Thyroid gland (tissue), 4 donors: ENCODE results near the gene JAG2. TPM values are rescaled to one million over a fixed set of nuclear protein-coding genes. Genes with fewer than 3 reads are reported as not detected.

Source experiments
- DNase-seq, 2 donors: peaks; one replicate each; pipeline ENCODE4 v3.0.0-alpha.2; 2019
- H3K27ac ChIP-seq, 3 donors: fragments of 200-600 bp; sonication (generic); 1 replicate in 2 of 3; 2 replicates in 1 of 3; pipeline ENCODE4 v1.5.1; 2016 to 2019; ENCODE audit warnings: mild to moderate bottlenecking in 1 of 3, moderate library complexity in 1 of 3
- H3K27me3 ChIP-seq: fragments of 200-600 bp; sonication (generic); one replicate; pipeline ENCODE4 v1.5.1; 2019
- H3K36me3 ChIP-seq, 2 donors: fragments of 200-600 bp; sonication (generic); one replicate each; pipeline ENCODE4 v1.5.1; 2016 to 2019
- H3K4me1 ChIP-seq, 2 donors: fragments of 200-600 bp; sonication (generic); one replicate each; pipeline ENCODE4 v1.5.1; 2017 to 2019
- H3K4me3 ChIP-seq, 3 donors: fragments of 200-600 bp; sonication (generic); replicated peaks in 1 of 3; 1 replicate in 2 of 3; 2 replicates in 1 of 3; pipeline ENCODE4 v1.5.1; 2016; ENCODE audit warnings: mild to moderate bottlenecking in 1 of 3
- H3K9me3 ChIP-seq: fragments of 200-600 bp; sonication (generic); one replicate; pipeline ENCODE4 v1.5.1; 2017
- POLR2A ChIP-seq, 2 donors: fragments of 450-650 bp; IDR thresholded peaks; one replicate each; pipeline ENCODE4 v1.6.1; 2017; ENCODE audit warnings: antibody characterized with exemption in 2 of 2, mild to moderate bottlenecking in 2 of 2, moderate library complexity in 1 of 2
- WGBS, 2 donors: methylation state at CpG; one replicate each; pipeline ENCODE4 v1.1.5; 2017; 5-methylcytosine and 5-hydroxymethylcytosine counted together
- intact Hi-C: fragments of 100-400 bp; cut with DNase I; formaldehyde crosslinking; loops from one replicate; pipeline ENCODE4 v1.15.1; 2023
- total RNA-seq, 4 donors: library from RNA; depleted of rRNA; stranded (reverse); fragments of >200 nt; gene quantifications; one replicate each; pipeline ENCODE4 v1.2.3, GENCODE V29; 2016
- TF ChIP-seq, protein P1 (sequence below), 6 experiments: fragments of 200-600 bp in 3 of 6; fragments of 450-650 bp in 3 of 6; sonication (generic) in 3 of 6; IDR thresholded peaks; one replicate each; pipeline ENCODE4 v1.5.1; 2016 to 2019; ENCODE audit warnings: antibody characterized with exemption in 6 of 6, mild to moderate bottlenecking in 2 of 6, inconsistent platforms in 1 of 6, moderate library complexity in 1 of 6

Gene JAG2
- total RNA-seq, 4 donors from 2014 or later, result 3.9 to 10.7 (median 5.2) TPM

- intact Hi-C loops, result no loop called here
- TF ChIP-seq POLR2A (IDR thresholded peaks at IDR 0.05), result no peak
- TF ChIP-seq, protein P1, sequence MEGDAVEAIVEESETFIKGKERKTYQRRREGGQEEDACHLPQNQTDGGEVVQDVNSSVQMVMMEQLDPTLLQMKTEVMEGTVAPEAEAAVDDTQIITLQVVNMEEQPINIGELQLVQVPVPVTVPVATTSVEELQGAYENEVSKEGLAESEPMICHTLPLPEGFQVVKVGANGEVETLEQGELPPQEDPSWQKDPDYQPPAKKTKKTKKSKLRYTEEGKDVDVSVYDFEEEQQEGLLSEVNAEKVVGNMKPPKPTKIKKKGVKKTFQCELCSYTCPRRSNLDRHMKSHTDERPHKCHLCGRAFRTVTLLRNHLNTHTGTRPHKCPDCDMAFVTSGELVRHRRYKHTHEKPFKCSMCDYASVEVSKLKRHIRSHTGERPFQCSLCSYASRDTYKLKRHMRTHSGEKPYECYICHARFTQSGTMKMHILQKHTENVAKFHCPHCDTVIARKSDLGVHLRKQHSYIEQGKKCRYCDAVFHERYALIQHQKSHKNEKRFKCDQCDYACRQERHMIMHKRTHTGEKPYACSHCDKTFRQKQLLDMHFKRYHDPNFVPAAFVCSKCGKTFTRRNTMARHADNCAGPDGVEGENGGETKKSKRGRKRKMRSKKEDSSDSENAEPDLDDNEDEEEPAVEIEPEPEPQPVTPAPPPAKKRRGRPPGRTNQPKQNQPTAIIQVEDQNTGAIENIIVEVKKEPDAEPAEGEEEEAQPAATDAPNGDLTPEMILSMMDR (IDR thresholded peaks at IDR 0.05), result no peak
- DNase-seq, result peak in 1 of 2 donors; percentile 41
Measured at GRCh38 chr14:105197211-105197641, 28.6 kb upstream of the JAG2 start.

DNA sequence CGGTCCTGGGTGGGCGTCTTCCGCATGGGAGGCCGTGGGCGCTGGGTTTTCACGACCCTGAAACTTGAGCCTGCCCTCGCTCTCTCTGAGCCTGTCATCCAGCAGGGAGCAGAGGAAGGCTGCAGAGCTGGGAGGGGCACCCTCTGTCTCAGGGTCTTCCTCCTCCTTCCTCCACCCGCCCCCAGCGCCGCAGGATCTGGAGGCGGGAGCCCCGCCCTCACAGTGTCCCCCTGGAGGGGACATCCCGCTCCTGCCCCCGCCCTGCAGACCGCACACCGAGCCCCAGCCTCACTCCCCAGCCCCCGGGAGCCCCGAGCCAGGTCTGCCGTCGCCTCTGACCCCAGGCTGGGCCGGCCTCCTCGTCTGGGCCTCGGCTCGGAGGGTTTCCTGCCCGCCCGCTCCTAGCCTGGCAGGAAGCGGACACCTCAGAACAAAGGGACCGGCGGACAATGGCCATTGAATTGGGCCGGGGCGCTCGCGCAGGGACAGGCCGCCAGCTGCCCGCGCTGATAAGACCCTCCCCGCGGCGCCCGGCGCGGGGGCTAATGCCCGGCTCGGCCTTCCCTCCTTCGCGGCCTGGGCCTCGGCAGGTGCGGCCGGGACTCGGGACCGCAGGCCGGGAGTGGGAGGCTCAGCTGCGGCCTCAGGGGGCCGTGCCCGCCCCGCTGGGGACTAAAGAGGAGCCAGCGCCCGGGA is 27.8 kb upstream of the JAG2 start:
- H3K36me3 ChIP-seq, result no peaks in the 10 kb centered on the region
- no peak for TF ChIP-seq POLR2A (IDR thresholded peaks at IDR 0.05)
- TF ChIP-seq, protein P1 (IDR thresholded peaks at IDR 0.05), result no peak
- H3K27ac ChIP-seq, result peak overlapping the region; percentile 22 to 61 (median 53)
- H3K9me3 ChIP-seq, result no peaks in the 10 kb centered on the region
- no peak for DNase-seq
- intact Hi-C loops, result no loop called here
- peak overlapping the region in 1 of 3 donors; percentile 12 for H3K4me3 ChIP-seq
- H3K4me1 ChIP-seq, result peaks cover 9 to 48% of the 10 kb centered on the region in 2 donors
- no peaks in the 10 kb centered on the region for H3K27me3 ChIP-seq
- WGBS, 2 donors, result 14 to 44% methylated on average over 10 to 12 of the region's 58 CpGs

More at GRCh38 chr14:105197211-105197641, 28.6 kb upstream of the JAG2 start:
- Histone ChIP-seq H3K9me3 (no peaks in the 10 kb centered on the region), H3K36me3 (no peaks in the 10 kb centered on the region), H3K4me1 (peaks cover 9 to 52% of the 10 kb centered on the region in 2 donors), H3K27ac (peak overlapping the region in 2 of 3 donors; percentile 53 to 61), H3K27me3 (no peaks in the 10 kb centered on the region), H3K4me3 (no peak overlapping the region)
- 3 to 9% methylated on average over 12 of the region's 15 CpGs for WGBS, 2 donors

GRCh38 chr14:105195522-105196264 is 27.1 kb upstream of the JAG2 start:
- intact Hi-C loops, result no loop called here
- no peak for DNase-seq
- Histone ChIP-seq H3K9me3 (no peaks in the 10 kb centered on the region), H3K4me3 (no peak overlapping the region), H3K27me3 (no peaks in the 10 kb centered on the region), H3K36me3 (no peaks in the 10 kb centered on the region), H3K4me1 (peaks cover 9 to 48% of the 10 kb centered on the region in 2 donors), H3K27ac (peak overlapping the region; percentile 22 to 61 (median 53))
- TF ChIP-seq POLR2A (IDR thresholded peaks at IDR 0.05), result no peak
- 52 to 55% methylated on average over 25 of the region's 25 CpGs for WGBS, 2 donors

- TF ChIP-seq, protein P1 (IDR thresholded peaks at IDR 0.05), result no peak
- no peak for TF ChIP-seq POLR2A (IDR thresholded peaks at IDR 0.05)
- 84% methylated on average over 7 of the region's 10 CpGs; no CpG with 5 or more reads in 1 of the 2 donors for WGBS, 2 donors
- Histone ChIP-seq H3K27me3 (no peaks in the 10 kb centered on the region), H3K36me3 (no peaks in the 10 kb centered on the region), H3K4me1 (peaks cover 9 to 48% of the 10 kb centered on the region in 2 donors), H3K9me3 (no peaks in the 10 kb centered on the region), H3K4me3 (no peak overlapping the region), H3K27ac (no peak overlapping the region)
- intact Hi-C loops, result no loop called here
- DNase-seq, result no peak
Measured at GRCh38 chr14:105195051-105195450, 26.5 kb upstream of the JAG2 start.

DNA sequence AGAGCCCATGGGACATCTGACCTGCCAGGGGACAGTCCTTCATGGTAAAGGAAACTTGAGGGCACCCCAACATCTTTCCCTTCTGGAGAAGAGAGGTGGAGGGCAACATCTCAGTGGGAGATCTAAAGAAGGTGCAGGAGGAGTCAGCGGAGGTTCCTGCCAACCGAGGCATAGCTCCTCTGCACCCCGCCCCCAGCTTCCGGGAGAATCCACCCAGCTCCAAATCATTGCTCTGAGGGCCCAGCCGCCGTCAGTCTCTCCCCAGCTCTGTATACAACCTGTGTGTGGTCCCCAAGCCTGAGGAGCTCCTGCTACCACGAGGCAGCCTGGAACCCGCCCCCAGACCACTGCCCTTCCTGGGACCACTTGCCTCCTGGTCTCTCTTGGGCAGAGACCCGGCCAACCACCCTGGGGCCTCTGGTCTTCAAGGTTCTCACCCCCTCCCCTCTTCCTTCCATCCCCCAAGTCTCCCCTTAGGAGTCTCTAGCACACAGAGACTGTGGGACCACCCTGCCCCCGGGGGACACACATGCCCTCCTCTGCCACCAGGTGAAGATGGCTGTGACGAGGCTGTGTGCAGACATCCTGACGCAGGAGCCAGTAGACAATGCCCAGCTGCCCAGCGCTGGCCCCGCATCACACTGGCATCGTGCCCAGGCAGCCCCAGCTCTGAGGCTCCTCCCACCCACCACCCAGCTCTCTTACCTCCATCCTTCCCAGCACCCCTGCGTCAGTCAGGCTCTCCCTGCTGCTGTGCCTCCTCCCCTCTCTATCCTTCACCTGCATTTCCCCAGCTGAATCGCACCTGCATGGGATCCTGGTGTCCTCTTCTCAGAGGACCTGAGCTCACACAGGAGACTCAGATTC is 25.6 kb upstream of the JAG2 start:
- peaks cover 9 to 48% of the 10 kb centered on the region in 2 donors for H3K4me1 ChIP-seq
- TF ChIP-seq POLR2A (IDR thresholded peaks at IDR 0.05), result no peak
- TF ChIP-seq, protein P1 (IDR thresholded peaks at IDR 0.05), result no peak
- 28 to 45% methylated on average over 16 to 17 of the region's 17 CpGs for WGBS, 2 donors

More for the DNA sequence above, 25.6 kb upstream of the JAG2 start:
- Histone ChIP-seq H3K27ac (peak overlapping the region in 1 of 3 donors; percentile 33), H3K27me3 (no peaks in the 10 kb centered on the region), H3K9me3 (no peaks in the 10 kb centered on the region), H3K4me3 (no peak overlapping the region), H3K36me3 (no peaks in the 10 kb centered on the region)
- peak; percentile 41 to 58 for DNase-seq
- intact Hi-C loops, result no loop called here
